ENCODE results near the gene GABRP.
"Not testable (repeated sequence)": the region's sequence is repeated elsewhere in the genome, so short reads cannot be mapped to it uniquely, and the experiment has no call there.

Gene GABRP

DNA sequence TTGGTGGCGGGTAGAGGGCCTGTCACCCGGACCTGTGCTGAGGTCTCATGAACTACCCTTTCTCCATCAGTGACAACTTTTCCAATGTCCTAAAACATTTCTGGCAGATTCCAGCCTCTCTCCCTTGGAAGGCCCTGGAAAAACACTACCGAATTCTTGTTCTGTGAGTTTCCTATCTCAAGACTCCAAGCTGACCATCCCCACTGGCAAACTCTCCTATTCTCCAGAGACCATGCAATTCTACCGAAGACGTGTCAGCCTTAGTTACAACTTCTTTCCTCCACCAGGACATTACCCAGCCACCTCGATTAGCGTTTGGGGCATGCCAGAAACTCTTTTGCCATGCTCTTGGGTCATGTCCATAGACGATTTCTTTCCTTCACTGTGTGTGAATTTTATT lies 26.8 kb upstream of the GABRP start:
- DNase-seq: no peak

DNA sequence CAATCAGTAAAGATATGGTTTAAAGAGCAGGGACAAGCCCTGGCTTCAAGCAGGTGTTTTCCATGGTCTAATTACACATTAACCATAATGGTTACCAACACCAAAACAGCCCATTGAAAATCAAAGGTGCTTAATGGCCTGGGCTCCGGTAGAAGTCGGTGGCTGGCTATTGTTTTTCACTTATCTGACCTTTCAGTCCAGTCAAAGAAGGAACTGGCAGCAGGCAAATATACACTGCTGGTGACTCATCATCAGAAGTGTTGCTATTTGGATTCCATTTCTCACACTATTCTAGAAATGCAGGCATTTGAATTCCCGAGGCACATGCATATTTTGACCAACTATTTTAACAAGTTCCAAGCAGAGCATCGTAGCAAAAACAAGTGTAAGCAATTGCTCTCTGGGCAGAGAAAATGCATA lies 26.3 kb upstream of the GABRP start:
- DNase-seq: no peak

DNA sequence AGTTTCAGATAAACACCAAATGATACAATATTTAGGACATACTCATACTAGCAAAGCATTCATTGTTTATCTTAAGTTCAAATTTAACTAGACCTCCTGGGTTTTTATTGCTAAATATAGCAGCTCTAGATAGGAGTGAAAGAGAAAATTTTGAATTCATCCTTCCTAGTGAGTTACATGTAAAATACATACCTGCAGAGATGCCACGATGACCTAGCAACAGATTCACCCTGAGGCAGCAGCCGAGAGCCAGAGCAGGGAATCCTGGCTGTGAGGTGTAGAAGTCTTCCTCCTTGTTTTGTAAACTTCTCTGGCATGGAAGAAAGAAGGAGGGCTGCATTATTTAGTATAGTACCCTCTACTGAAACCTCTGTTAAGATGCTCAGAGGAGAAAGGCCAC lies 25.9 kb upstream of the GABRP start:
- DNase-seq: no peak

DNA sequence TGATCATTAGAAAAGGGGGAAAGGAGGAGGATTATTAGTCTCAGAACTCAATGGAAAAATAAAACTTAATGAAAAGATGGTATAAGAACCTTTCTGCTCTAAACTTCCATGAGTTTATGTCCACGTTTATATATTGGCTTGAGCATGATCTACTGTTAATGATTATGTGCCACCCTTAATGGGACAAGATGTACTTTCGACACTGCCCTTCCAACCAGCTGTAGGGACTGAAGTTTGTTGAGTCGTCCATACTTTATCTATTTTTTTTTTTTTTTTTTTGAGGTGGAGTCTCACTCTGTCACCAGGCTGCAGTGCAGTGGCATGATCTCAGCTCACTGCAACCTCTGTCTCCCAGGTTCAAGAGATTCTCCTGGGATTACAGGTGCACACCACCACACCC lies 25.0 kb upstream of the GABRP start:
- DNase-seq: no peak

DNA sequence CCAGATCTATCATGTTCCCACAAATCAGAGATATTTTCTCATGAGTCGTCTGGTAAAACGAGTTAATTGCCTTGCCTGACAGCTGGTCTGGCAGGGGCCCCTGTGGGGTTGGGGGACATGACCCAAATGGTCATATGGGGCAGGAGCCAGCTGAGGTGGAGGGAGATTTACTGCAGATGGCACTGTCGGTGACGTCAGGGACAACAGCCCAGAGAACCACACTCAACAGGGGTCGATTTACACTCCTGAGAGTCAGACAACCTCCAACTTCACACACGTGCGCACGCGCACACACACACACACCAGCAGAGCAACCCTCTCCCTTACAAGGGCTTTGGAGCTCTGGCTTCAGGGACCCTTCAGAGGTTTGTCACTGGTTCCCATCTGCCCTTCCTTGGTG lies 23.4 kb upstream of the GABRP start:
- DNase-seq: no peak

DNA sequence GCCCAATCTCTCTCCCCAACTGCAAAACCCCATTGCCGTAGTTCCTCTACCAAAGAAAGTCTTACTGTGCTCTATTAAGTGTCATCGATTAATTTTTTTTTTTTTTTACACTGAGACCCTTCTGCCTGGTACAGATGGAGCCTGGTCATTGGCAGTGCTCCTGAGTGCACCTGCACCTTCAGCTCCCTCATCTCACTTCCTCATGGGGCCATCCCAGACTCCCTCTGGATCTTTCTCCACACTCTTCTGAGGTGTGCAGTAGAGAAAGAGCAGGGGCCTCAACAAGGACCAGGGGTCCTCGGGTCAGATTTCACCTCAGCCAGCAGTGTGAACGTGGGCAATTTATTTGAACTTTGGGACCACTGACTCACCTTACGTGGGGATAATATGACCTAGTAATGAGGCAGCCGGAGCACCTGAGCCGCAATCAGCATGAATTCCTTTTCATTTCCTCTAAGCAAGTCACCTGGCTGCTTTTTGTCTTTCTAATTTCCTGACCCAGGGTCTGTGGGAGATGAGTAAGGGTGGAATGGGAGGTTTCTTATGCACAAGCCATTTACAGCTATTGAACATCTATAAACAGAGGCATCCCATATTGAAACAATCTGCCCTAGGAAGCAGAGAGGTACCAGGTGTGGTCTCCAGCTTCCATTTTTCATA lies 22.3 kb upstream of the GABRP start:
- DNase-seq: no peak

DNA sequence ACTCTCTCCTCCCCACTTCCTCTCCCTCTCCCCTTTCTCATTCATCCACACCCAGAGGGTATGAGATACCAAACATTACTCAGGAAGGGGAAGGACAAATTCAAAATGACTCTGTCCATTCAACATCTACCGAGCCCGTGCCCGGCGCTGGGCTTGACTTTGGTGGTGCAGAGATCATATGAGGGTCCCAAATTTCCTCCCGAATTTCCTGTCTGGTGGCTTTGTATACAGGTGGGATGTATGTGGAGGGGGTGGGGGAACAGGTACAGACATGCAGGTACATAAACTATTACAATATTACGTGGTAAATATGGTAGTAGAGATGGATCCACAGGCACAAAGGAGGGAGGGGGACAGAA lies 21.8 kb upstream of the GABRP start:
- no peak for DNase-seq

DNA sequence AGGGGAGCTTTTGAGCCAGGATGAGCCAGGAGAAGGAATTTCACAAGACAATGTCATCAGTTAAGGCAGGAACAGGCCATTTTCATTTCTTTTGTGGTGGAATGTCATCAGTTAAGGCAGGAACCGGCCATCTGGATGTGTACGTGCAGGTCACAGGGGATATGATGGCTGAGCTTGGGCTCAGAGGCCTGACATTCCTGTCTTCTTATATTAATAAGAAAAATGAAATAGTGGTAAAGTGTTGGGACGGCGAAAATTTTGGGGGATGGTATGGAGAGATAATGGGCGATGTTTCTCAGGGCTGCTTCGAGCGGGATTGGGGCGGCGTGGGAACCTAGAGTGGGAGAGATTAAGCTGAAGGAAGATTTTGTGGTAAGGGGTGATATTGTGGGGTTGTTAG lies 21.2 kb upstream of the GABRP start:
- not testable (repeated sequence) for DNase-seq

DNA sequence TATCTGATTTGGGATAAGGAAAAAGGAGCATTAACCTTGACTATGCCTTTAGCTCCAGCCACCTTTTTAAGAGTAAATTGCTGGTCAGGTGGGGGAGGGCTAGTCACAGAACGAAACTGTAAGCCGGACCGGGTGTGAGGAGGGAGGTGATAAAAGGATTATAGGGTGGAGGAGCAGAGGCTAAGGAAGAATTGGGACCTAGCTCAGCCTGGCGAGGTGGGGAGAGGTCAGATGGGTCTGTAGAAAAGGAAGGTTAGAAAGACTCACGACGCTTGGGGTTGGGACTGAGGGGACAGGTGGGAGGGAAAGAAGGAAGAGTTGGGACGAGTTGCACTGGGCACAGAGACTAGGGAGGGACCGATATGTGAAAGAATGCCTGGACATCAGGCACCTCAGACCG lies 17.7 kb upstream of the GABRP start:
- not testable (repeated sequence) for DNase-seq

DNA sequence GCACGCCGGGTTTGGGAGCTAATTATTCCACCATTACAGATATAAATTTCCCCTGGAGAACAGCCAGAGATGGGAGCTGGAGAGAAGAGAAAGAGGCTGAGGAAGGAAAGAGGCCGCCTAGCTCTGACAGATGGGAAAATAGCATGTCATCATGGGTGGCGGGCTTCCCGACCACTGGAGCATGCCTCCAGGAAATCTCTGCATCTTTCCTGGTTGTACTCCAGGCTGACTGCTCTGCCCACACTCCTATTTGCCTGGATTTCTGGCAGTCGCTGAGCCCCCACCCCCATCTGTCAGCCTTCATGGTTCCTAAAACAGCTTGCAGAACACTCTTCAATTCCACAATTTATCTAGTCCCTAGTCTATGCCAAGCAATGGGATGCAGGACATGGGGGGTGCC lies 14.3 kb upstream of the GABRP start:
- DNase-seq: no peak

DNA sequence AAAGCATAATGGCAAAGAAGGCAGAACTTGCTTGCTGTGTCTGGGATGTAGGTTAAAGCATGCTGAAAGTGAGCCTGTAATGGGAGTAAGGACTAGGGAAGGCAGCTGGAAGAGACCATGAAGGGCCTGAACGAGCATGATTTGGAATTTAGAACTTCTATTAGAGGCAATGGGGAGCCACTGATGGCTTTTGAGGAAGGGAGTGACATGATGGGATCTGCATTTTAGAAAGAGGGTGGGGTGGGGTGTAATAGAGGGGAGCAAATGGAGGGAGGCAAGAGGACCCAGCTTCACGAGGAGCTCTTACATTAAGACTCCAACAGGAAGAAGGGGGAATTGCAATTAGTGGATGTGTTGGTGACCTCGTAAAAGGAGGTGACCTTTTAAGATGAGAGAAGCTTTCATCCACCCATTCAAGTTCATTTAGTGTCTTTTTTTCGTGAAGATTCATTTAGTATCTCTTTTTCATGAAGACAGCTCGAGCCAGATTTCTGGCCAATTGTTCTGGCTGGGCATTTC lies 13.6 kb upstream of the GABRP start:
- no peak for DNase-seq

DNA sequence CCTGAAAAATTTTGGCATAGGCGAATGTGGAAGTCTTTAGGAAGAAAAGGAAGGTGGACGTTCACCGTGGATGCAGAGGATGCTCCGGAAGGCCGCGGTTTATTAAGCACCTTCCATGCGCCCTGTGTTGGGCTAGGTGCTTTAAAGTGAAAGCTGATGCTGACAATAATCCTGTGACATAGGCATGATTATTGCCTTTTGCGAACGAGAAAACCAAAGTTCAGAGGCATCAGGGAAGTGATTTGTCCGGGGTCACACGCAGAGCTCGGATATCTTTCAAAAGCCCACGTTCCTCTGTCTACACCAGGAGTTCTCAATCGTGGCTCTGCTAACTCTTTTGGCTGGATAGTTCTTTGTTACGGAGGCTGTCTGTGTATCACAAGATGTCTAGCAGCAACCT lies 12.0 kb upstream of the GABRP start:
- no peak for DNase-seq

DNA sequence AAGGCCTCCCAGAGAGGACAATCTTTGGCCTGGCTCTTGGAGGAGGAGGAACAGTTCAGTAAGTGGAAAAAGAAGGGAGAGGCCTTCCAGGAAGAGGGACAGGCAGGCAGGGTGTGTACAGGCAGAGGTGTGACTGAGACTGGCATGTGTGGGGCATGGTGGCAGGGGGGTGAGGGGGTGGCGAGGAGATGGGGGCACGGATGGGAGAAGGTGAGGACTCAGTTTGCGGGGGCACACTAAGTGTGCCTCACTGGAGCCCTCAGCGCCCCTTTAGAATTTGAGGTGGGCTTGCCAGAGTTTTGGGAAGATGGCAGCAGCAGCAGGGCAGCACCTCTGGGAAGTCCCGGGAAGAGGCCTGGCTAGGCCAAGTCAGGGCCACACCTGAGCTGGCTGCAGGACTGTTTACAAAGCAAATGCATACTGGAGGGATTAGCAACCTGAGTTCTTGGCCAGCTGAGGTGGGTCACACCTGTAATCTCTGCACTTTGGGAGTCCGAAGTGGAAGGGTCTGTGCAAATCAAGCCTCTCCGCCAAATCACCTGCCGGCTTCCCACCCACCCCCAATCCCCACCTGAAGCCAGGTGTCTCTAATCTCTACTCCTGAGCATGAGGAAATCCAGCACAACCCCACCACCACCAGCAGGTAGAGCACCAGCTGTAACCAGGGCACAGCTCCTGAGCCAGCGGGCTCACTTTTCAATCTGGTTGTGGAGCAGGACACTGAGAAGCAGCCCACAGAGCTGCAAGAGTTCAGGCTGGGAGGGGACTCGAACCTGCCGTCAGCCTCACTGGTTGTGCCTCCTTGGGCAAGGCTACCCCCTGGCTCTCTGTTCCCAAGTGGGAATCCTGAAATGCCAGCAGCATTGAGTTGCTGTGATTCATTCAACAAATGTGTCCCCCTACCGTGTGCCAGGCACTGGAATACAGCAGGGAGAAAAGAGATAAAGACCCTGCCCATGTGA lies 10.2 kb upstream of the GABRP start:
- DNase-seq: no peak

DNA sequence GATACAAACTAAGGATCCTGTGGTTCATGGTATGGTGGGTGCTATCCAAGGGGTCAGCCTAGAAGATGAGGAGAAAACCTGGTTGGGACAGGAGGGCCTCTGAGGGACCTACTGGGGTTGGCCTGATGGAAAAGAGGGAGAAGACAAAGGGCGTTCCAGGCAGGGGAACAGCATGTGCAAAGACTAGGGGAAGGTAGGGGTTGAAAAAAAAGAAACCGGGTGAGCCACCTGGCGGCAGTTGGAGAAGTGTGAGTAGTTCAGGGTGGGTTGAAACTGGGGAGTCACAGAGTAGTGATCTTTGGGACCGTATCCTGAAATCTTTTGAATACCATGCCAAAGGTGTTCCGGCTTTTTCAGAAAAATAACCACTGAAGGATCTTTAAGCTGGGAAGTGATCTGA lies 8.7 kb upstream of the GABRP start:
- no peak for DNase-seq

DNA sequence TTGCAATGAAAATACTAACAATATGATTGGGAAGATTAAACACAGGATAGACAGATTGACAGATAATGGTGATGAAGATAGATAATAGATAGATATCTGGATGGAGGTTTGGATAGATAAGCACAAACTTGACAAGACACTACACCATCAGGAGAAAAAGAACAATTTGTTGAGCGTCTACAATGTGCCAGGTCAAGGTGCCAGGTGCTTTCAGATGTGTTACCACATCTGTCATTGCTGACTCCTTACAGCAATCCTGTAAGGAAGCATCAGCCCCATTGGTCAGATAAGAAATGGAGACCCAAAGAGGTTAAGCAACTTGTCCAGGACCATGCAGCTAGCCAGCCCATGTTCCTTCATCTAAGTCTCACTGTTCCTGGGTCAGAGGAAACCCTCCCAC lies 1.6 kb upstream of the GABRP start:
- DNase-seq: no peak

DNA sequence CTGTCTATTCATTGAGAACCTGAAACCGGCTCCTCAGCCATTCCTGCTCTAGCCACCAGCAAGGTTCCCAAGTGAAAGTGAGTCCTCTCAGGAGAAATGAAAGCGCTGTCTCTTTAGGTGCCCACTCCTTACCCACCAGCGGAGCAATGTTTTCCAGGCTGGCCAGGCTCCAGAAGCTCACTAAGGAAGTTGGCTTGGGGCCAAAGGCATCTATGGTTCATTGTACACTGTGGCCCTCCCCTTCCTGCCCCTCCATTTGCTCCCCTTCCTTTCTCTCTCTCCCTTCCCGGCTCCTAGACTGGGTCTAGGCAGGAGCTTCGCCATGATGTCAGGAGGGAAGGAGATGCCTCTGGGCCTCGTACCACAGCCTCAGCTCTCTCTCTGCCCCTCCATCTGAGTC lies 1.1 kb upstream of the GABRP start:
- no peak for DNase-seq

DNA sequence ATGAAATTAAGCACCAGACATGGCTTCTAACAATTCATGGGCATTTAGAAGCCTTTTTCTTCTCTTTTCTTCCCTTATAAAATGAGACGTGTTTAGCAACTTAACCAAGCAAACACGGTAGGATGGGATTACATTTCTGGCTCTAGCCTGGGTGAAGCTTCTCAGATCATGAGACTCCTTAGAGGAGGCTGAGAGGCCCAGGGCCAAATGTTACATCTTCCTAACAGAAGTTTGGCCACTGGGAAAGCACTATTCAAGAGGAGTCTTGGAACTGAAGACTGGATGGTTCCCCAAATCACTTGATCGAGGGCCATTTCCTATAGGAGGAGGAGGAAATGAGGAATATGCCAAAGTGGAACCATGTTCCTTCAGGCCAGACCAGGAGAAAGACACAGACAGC lies 1.9 kb downstream of the GABRP start:
- no peak for DNase-seq

DNA sequence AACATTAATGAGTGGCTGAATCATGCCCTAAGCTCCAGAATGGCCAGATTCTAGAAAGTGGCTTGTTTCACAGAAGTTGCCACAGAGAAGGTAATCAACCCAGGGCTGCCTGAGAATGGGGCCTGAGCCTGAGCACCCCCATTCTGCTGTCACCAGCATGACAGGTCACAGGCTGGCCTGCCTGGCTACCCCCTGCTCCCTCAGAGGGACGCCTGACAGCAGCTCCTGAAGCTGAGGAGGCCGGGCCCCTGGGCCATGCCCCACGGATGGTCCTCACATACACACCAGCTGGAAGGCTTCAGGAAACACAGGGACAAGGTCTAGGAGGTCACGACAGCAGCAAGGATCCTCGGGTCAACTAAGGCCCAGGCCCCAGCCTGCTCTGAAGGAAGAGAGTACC lies 3.7 kb downstream of the GABRP start:
- no peak for DNase-seq

DNA sequence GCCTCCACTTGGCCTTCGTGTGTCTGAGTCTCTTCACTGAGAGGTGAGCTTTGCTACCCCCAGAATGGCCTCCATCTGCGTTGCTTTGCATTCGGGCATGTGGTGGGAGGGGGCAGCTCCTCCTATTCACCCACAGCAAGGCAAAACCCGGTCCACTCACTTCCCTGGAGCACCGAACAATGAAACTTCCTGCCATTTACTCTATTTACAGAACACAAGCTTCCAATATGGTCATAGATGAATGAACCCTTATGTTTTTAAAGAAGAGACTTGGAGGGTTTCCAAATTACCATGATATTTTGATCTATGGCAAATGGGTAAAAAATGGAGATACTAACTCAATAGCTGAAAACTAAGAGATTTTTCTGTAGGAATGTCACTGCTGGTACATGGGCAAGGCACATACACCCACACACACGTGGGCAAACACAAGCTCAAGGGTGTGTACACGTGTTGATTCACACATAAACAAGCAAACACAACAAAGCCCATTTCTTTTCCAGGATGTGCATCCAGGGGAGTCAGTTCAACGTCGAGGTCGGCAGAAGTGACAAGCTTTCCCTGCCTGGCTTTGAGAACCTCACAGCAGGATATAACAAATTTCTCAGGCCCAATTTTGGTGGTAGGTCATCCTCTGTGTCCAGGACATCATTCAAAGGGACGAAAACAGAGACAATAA lies 5.2 kb downstream of the GABRP start:
- DNase-seq: no peak

DNA sequence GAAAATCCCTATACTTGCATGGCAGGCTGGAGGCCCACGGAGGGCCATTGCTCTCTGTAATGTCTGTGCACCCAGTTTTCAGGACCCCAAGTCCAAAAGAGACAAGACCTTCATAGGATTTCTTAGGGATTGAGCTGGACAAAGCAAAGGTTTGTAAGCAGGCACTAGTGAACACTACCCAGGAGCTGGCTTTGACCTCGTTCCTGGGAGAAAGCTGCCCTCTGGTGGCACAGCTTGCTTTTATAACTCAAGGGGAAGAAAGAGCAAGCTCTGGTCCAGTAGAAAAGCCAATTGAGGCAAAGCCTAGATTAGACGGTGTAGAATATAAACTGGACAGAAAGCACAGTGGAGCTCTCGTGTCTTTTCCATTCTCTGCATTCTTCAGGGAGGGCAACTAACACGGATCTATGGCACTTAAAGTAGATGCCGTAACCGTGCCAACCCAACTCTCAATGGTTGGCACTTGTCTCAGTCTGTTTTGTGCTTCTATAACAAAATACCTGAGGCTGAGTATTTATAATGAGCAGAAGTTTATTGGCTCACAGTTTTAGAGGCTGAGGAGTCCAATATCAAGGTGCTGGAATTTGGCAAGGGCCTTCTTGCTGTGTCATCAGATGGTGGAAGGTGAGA lies 7.9 kb downstream of the GABRP start:
- no peak for DNase-seq

DNA sequence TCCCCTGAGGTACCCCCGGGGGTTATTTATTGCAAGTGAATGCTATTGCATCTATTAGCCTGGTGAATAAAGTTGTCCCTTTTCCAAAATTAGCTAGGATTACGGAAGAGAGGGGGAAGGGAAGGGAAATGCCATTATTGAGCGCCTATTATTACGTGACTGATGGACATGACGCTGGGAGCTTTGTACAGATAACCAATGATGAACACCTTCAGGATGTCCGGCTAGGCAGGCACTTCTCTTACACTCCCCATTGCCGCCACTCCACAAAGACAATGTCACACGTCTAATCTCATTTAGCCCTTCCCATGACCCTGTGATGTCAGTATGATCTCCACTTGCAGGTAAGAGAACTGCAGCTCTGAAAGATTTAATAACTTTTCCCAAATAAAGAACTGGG lies 9.4 kb downstream of the GABRP start:
- no peak for DNase-seq

DNA sequence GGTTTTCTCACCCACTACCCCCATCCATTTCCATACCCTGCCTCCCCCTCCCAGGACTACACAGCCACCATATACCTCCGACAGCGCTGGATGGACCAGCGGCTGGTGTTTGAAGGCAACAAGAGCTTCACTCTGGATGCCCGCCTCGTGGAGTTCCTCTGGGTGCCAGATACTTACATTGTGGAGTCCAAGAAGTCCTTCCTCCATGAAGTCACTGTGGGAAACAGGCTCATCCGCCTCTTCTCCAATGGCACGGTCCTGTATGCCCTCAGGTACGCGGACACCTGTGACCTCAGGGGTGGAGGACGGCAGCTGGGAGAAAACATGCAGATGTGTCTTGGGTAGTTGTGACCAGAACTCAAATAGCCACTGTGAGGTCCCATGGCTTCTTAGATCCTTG lies 11.6 kb downstream of the GABRP start:
- no peak for DNase-seq

DNA sequence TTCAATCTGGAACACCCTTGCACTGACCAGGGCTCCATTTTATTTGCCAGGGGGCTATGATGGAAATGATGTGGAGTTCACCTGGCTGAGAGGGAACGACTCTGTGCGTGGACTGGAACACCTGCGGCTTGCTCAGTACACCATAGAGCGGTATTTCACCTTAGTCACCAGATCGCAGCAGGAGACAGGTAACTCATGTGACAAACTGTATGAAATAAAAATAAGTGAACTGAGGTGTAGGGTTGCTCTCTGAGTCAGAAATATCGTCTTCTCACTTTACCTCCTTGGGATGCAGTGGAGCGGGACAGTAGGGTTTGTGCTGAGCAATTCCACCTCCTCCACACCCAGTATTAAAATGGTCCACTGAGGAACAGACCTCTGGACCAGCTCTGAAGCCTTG lies 22.1 kb downstream of the GABRP start:
- no peak for DNase-seq
